SU-DHL-6 (cell line): ENCODE measurements around the gene NDNF.

Experiments
- H2AFZ ChIP-seq: fragments of 200-600 bp; sonication (generic); 2 replicates; pipeline ENCODE4 v1.6.1; 2014; ENCODE audit warnings: low read depth, mild to moderate bottlenecking, moderate library complexity, mixed read lengths, antibody characterized with exemption, low read length; ENCODE audit not compliant: severe bottlenecking
- H3F3A ChIP-seq: fragments of 200-600 bp; shearing (Covaris generic); 2 replicates; pipeline ENCODE4 v1.6.0; 2016; ENCODE audit warnings: antibody characterized with exemption, mild to moderate bottlenecking; ENCODE audit not compliant: insufficient read depth
- H3K27ac ChIP-seq: fragments of 200-600 bp; sonication (generic); 2 replicates; pipeline ENCODE4 v1.5.1; 2016; ENCODE audit warnings: low read depth, mild to moderate bottlenecking, low read length, moderate library complexity, mixed read lengths
- H3K27me3 ChIP-seq: fragments of 200-600 bp; sonication (generic), shearing (Covaris generic); 2 replicates; pipeline ENCODE4 v1.6.0; 2014; ENCODE audit warnings: mild to moderate bottlenecking, low read length
- H3K36me3 ChIP-seq: fragments of 200-600 bp; sonication (generic); 2 replicates; pipeline ENCODE4 v1.6.1; 2014; ENCODE audit warnings: mild to moderate bottlenecking, low read length, mixed read lengths
- H3K4me2 ChIP-seq: fragments of 300-600, 200-600 bp; shearing (Covaris generic), sonication (generic); 2 replicates; pipeline ENCODE4 v1.6.0; 2014; ENCODE audit warnings: low read length, low read depth, mild to moderate bottlenecking; ENCODE audit not compliant: poor library complexity, severe bottlenecking
- H3K4me3 ChIP-seq: fragments of 200-600 bp; sonication (generic); 2 replicates; pipeline ENCODE4 v1.5.1; 2014; ENCODE audit warnings: antibody characterized with exemption, low read length, mild to moderate bottlenecking, mixed read lengths; ENCODE audit not compliant: insufficient read depth, poor library complexity, severe bottlenecking
- H3K79me2 ChIP-seq: fragments of 200-600 bp; sonication (generic); 2 replicates; pipeline ENCODE4 v1.6.1; 2014; ENCODE audit warnings: mild to moderate bottlenecking, low read length, moderate library complexity; ENCODE audit not compliant: insufficient read depth
- H3K9ac ChIP-seq: fragments of 200-600 bp; sonication (generic); 2 replicates; pipeline ENCODE4 v1.7.0; 2014; ENCODE audit warnings: mild to moderate bottlenecking, low read length
- H3K9me2 ChIP-seq: fragments of 200-600 bp; sonication (generic); replicated peaks from 2 replicates; pipeline ENCODE4 v1.6.1; 2014; ENCODE audit warnings: low read length; ENCODE audit not compliant: insufficient read depth
- H3K9me3 ChIP-seq: fragments of 200-600 bp; sonication (generic); 2 replicates; pipeline ENCODE4 v1.6.1; 2014; ENCODE audit warnings: low read length, mixed read lengths; ENCODE audit not compliant: insufficient read depth
- H4K20me1 ChIP-seq: fragments of 200-600 bp; sonication (generic); 2 replicates; pipeline ENCODE4 v1.6.1; 2014; ENCODE audit warnings: low read depth, mild to moderate bottlenecking, antibody characterized with exemption, low read length, moderate library complexity, mixed read lengths
- EZH2phosphoT487 ChIP-seq: fragments of 200-600 bp; sonication (generic), shearing (Covaris generic); conservative IDR thresholded peaks from 2 replicates; pipeline ENCODE4 v1.6.1; 2018; ENCODE audit warnings: mild to moderate bottlenecking, antibody characterized with exemption, low read length, moderate library complexity, mixed read lengths
- TF ChIP-seq, protein P1 (sequence below): fragments of 200-600 bp; sonication (generic); IDR thresholded peaks from one replicate; pipeline ENCODE4 v1.5.1; 2017; ENCODE audit warnings: antibody characterized with exemption, mild to moderate bottlenecking, low read length, moderate library complexity; ENCODE audit not compliant: insufficient read depth, poor library complexity, severe bottlenecking

Gene NDNF

DNA sequence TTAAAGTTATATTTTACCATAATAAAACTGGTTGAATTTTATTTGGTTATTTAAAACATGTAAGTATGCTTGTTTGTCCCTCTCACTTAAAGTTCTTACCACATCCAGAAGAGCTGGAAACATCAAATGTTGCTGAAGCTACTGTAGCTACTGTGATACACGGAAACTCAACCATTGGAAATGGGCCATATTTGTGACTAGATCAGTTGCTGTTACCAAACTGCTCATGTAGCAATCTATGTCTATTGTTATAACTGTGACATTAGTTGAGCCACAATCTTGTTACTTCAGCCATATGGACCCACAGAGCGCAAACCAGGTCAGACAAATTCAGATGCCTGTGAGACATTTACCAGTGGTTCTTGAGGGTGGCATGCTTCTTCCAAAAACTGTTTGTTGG lies 41.6 kb downstream of the NDNF start:
- H3K36me3 ChIP-seq, result no peaks in the 10 kb centered on the region
- H3K9me3 ChIP-seq, result no peaks in the 10 kb centered on the region
- H4K20me1 ChIP-seq, result no peaks in the 10 kb centered on the region
- no peak overlapping the region for H3K4me2 ChIP-seq
- no peak overlapping the region for H2AFZ ChIP-seq
- no peaks in the 10 kb centered on the region for H3K9me2 ChIP-seq
- no peak overlapping the region for H3K4me3 ChIP-seq
- H3K27ac ChIP-seq, result no peak overlapping the region
- H3K27me3 ChIP-seq, result no peaks in the 10 kb centered on the region
- no peaks in the 10 kb centered on the region for H3F3A ChIP-seq
- TF ChIP-seq, protein P1, sequence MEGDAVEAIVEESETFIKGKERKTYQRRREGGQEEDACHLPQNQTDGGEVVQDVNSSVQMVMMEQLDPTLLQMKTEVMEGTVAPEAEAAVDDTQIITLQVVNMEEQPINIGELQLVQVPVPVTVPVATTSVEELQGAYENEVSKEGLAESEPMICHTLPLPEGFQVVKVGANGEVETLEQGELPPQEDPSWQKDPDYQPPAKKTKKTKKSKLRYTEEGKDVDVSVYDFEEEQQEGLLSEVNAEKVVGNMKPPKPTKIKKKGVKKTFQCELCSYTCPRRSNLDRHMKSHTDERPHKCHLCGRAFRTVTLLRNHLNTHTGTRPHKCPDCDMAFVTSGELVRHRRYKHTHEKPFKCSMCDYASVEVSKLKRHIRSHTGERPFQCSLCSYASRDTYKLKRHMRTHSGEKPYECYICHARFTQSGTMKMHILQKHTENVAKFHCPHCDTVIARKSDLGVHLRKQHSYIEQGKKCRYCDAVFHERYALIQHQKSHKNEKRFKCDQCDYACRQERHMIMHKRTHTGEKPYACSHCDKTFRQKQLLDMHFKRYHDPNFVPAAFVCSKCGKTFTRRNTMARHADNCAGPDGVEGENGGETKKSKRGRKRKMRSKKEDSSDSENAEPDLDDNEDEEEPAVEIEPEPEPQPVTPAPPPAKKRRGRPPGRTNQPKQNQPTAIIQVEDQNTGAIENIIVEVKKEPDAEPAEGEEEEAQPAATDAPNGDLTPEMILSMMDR, result no peak
- TF ChIP-seq EZH2phosphoT487, result no peak
- no peaks in the 10 kb centered on the region for H3K79me2 ChIP-seq
- no peak overlapping the region for H3K9ac ChIP-seq

DNA sequence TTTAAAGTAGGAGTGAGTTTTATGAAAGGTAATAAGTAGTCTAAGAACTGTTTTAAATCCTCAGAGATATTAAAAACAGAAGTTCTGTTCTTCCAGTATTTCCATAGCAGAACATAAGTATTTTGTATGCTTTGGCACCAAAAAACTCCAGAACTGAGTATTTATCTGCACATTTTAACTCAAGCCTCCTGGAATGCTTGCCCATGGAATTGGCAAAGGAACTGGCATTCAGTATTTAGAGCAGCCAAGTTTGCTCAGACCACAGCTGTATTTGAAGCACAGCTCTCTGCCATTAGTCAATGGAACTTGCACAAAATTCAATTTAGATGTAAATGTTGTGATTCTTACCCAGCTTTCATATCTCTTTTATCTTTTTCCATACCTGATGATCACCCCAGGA lies 42.2 kb downstream of the NDNF start:
- TF ChIP-seq, protein P1, result no peak
- no peak for TF ChIP-seq EZH2phosphoT487
- H3K36me3 ChIP-seq, result no peaks in the 10 kb centered on the region

DNA sequence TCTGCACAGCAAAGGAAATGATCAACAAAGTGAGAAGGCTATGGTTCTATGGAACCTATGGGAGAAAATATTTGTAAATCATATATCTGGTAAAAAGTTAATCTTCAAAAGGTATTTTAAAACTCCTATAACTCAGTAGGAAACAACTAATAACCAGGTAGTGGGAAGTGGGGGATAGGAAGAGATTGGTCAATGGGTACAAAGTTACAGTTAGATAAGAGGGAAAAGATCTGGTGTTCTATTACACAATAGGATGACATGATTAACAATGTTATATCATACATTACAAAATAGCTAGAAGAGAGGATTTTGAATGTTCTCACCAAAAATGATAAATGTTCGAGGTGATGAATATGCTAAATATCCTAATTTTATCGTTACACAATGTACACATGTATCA lies 46.3 kb downstream of the NDNF start:
- Histone ChIP-seq H3K79me2 (no peaks in the 10 kb centered on the region), H3K4me3 (no peak overlapping the region), H3F3A (no peaks in the 10 kb centered on the region), H3K9me2 (no peaks in the 10 kb centered on the region), H4K20me1 (no peaks in the 10 kb centered on the region), H3K9me3 (no peaks in the 10 kb centered on the region), H3K27me3 (no peaks in the 10 kb centered on the region), H2AFZ (no peak overlapping the region), H3K27ac (no peak overlapping the region), H3K4me2 (no peak overlapping the region), H3K9ac (no peak overlapping the region), H3K36me3 (no peaks in the 10 kb centered on the region)
- TF ChIP-seq, protein P1, result no peak
- no peak for TF ChIP-seq EZH2phosphoT487

More for the DNA sequence above, 42.2 kb downstream of the NDNF start:
- no peak overlapping the region for H3K4me3 ChIP-seq
- H4K20me1 ChIP-seq, result no peaks in the 10 kb centered on the region
- H3K9me2 ChIP-seq, result no peaks in the 10 kb centered on the region
- H3F3A ChIP-seq, result no peaks in the 10 kb centered on the region
- no peak overlapping the region for H3K27ac ChIP-seq
- H3K4me2 ChIP-seq, result no peak overlapping the region
- H3K27me3 ChIP-seq, result no peaks in the 10 kb centered on the region
- no peak overlapping the region for H3K9ac ChIP-seq
- H3K79me2 ChIP-seq, result no peaks in the 10 kb centered on the region
- H3K9me3 ChIP-seq, result no peaks in the 10 kb centered on the region
- no peak overlapping the region for H2AFZ ChIP-seq

DNA sequence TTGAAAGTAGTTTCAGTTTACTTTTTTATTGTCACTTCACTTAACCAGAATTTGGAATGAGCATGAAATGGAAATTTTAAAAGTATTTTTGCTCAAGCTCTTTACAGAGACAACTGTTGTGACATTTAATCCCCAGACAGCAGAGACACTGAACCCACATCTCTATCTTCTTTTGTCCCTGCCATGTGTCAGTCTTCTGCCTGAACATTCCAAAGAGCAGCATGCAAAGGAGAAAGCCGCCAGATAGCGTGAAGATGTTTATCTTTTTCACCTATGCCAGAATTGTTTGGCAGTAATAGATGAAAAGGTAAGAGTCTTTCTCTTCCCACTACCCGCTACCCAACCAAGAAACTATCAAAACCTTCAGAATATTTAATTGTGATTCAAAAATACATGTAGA lies 46.8 kb downstream of the NDNF start:
- Histone ChIP-seq H3K9me2 (no peaks in the 10 kb centered on the region), H3K27me3 (no peaks in the 10 kb centered on the region), H3K4me3 (no peak overlapping the region), H3K4me2 (no peak overlapping the region), H3K79me2 (no peaks in the 10 kb centered on the region), H3K36me3 (no peaks in the 10 kb centered on the region), H4K20me1 (no peaks in the 10 kb centered on the region), H3F3A (no peaks in the 10 kb centered on the region), H2AFZ (no peak overlapping the region), H3K9ac (no peak overlapping the region), H3K27ac (no peak overlapping the region), H3K9me3 (no peaks in the 10 kb centered on the region)
- TF ChIP-seq EZH2phosphoT487, result no peak
- TF ChIP-seq, protein P1, result no peak
